ENCODE measurements around the gene P2RX5.
"Not testable (repeated sequence)": the region's sequence is repeated elsewhere in the genome, so short reads cannot be mapped to it uniquely, and the experiment has no call there.

Gene P2RX5

DNA sequence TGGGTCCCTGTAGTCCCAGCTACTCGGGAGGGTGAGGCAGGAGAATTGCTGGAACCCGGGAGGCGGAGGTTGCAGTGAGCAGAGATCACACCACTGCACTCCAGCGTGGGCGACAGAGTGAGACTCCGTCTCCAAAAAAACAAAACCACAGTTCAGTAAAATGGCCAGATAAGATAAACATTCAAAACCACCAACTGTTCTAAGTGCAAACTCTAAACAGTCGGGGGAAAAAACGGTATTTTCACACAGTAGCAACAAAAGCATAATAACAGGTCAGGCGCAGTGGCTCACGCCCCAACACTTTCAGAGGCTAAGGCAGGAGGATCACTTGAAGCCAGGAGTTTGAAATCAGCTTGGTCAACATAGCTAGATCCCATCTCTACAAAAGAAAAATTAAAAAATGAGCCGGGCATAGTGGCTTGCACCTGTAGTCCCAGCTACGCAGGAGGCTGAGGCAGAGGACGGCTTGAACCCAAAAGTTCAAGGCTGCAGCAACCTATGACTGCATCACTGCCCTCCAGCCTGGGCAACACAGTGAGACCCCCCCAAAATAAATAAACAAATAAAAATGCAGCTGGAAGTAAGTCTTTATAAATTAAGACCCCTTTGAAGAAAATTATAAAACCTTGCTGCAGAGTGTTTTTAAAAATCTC, 17.0 kb upstream of the P2RX5 start:
- no peak overlapping the region for H3K4me3 ChIP-seq (replicated peaks; ENCODE audit: low read depth, low read length)
- TF ChIP-seq, protein P1, sequence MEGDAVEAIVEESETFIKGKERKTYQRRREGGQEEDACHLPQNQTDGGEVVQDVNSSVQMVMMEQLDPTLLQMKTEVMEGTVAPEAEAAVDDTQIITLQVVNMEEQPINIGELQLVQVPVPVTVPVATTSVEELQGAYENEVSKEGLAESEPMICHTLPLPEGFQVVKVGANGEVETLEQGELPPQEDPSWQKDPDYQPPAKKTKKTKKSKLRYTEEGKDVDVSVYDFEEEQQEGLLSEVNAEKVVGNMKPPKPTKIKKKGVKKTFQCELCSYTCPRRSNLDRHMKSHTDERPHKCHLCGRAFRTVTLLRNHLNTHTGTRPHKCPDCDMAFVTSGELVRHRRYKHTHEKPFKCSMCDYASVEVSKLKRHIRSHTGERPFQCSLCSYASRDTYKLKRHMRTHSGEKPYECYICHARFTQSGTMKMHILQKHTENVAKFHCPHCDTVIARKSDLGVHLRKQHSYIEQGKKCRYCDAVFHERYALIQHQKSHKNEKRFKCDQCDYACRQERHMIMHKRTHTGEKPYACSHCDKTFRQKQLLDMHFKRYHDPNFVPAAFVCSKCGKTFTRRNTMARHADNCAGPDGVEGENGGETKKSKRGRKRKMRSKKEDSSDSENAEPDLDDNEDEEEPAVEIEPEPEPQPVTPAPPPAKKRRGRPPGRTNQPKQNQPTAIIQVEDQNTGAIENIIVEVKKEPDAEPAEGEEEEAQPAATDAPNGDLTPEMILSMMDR (IDR thresholded peaks at IDR 0.05; ENCODE audit: low read depth, low read length, missing control alignments), result no peak
- no peak for DNase-seq (ENCODE audit: extremely low read depth, low read depth)

DNA sequence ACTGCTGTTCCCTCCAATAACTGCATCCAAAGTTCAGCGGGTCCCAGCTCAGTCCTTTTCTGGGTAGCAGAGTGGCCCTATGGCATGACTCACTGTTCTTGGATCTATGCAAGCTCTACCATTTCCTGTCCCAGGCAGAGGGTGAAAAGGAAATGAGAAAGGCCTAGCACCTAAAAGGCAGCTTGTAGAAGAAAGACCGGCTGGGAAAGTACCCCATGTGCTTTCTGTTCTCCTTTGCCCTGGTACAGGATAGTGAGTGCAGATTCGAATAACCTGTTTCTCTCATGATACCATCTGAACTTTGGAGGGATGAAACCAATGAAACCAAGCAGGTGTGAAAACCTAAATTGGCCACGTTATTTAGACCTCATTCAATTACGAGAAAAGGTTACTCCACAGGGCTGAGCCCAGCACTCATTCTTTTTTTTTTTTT, 15.0 kb upstream of the P2RX5 start:
- DNase-seq (ENCODE audit: extremely low read depth, low read depth), result no peak
- no peak overlapping the region for H3K4me3 ChIP-seq (replicated peaks; ENCODE audit: low read depth, low read length)
- TF ChIP-seq, protein P1 (IDR thresholded peaks at IDR 0.05; ENCODE audit: low read depth, low read length, missing control alignments), result no peak

DNA sequence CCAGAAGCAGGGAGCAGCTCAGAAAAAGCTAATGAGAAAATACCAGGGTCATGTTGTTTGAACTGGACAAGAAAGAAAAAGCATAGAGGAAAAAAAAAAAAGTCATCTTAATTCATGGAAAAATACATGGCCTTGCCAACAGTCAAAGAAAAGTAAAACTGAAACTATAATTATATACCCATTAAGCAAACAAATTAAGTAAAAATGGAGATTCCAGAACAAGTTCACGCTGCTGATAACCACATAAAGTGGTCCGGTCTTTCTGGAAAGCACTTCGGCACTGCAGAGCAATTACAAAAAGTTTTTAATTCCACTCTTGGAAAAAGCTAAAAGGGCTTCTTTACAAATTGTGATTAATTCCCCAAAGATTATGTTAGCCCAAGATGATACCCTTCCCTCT, 12.4 kb upstream of the P2RX5 start:
- TF ChIP-seq, protein P1 (IDR thresholded peaks at IDR 0.05; ENCODE audit: low read depth, low read length, missing control alignments), result no peak
- no peak for DNase-seq (ENCODE audit: extremely low read depth, low read depth)
- H3K4me3 ChIP-seq (replicated peaks; ENCODE audit: low read depth, low read length), result no peak overlapping the region

DNA sequence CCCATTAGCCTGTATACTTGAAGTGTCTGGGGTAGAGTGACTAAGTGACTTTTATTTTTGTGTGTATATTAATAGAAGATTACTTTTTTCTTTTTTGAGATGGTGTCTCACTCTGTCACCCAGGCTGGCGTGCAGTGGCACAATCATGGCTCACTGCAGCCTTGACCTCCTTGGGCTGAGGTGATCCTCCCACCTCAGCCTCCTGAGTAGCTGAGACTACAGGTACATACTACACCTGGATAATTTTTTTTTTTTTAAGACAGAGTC, 9.7 kb upstream of the P2RX5 start:
- H3K4me3 ChIP-seq (replicated peaks; ENCODE audit: low read depth, low read length); DNase-seq (ENCODE audit: extremely low read depth, low read depth): not testable (repeated sequence)

DNA sequence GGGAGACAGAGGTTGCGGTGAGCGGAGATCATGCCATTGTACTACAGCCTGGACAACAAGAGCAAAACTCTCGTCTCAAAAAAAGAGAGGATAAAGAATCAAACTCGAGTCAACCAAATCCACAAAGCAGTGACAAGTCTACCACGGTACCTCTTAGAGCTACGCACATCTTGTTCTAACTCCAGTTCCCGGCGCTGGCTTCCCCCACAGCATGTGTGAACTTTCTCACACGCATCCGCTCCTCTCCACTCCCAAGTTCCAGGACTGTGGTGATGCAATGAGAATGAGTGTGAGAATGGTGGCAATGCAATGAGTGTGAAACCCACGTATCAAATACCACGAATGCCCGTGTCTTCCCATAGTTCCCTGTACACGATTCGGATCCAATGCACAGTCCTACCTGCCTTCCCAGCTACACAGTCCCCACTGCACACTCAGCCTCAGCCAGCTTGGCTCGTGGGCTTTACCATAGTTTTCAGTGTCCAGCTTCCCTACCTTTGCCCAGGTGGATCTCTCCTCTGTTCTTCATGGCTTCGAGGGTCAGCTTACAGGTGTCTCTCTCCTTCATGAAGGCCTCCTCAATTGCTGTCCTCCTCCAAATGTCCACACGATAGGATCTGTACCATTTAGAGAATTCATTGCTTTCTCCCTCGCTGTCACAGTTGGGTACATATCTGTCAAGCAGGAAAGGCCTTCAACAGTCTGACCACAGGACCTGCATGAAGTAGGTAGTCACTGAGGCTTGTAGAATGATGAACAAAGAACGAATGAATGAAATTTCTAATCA, 9.2 kb upstream of the P2RX5 start:
- no peak overlapping the region for H3K4me3 ChIP-seq (replicated peaks; ENCODE audit: low read depth, low read length)
- TF ChIP-seq, protein P1 (IDR thresholded peaks at IDR 0.05; ENCODE audit: low read depth, low read length, missing control alignments), result no peak
- no peak for DNase-seq (ENCODE audit: extremely low read depth, low read depth)

DNA sequence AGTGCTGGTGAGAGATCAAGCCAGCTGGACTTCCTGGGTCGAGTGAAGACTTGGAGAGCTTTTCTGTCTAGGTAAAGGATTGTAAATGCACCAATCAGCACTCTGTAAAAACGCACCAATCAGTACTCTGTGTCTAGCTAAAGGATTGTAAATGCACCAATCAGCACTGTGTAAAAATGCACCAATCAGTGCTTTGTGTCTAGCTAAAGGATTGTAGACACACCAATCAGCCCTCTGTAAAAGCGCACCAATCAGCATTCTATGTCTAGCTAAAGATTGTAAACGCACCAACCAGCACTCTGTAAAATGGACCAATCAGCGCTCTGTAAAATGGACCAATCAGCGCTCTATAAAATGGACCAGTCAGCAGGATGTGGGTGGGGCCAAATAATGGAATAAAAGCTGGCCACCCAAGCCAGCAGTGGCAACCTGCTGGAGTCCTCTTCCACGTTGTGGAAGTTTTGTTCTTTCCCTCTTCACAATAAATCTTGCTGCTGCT, 6.1 kb upstream of the P2RX5 start:
- H3K4me3 ChIP-seq (replicated peaks; ENCODE audit: low read depth, low read length); DNase-seq (ENCODE audit: extremely low read depth, low read depth): not testable (repeated sequence)

DNA sequence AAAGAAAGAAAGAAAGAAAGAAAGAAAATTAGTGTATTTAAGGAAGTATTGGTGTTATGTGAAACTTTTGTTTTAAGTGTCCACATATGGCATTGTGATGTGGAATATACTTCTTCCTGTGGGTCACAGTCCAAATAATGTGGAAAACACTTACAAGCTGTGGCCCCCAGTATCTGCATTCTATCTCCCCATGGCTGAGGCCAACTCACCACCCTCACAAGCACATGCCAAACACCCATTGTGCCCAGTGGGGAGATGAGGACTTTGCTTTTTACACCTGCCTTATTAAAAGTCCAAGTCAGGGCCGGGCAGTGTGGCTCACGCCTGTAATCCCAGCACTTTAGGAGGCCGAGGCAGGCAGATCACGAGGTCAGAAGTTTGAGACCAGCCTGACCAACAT, 4.0 kb upstream of the P2RX5 start:
- TF ChIP-seq, protein P1 (IDR thresholded peaks at IDR 0.05; ENCODE audit: low read depth, low read length, missing control alignments), result no peak
- no peak for DNase-seq (ENCODE audit: extremely low read depth, low read depth)
- no peak overlapping the region for H3K4me3 ChIP-seq (replicated peaks; ENCODE audit: low read depth, low read length)

DNA sequence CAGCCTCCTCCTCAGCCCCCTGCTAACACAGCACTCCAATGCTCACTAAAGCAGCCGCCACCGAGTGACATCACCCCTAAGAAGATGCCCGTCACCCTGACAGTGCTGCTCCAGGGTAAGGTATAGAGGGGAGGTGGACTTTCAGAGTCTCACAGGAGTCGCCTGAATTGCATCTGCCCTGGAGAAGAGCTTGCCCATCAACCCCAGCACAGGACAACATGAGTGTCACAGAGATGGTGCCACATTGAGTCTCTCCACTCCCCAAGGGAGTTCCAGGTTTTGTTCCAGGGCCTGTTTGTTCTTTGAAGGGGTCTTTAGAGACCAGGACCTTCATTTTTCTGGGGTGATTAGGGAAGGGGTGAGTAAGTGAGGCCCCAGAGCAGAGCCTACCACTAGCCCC, 2.2 kb upstream of the P2RX5 start:
- no peak overlapping the region for H3K4me3 ChIP-seq (replicated peaks; ENCODE audit: low read depth, low read length)
- DNase-seq (ENCODE audit: extremely low read depth, low read depth), result no peak
- TF ChIP-seq, protein P1 (IDR thresholded peaks at IDR 0.05; ENCODE audit: low read depth, low read length, missing control alignments), result no peak
